A549 (cell line): Measurements from ENCODE around the gene PIK3CD.

Experiments
- CHD2 ChIP-seq: fragments of 150-350 bp; IDR thresholded peaks from 2 replicates; pipeline ENCODE4 v1.6.1; 2014; ENCODE audit warnings: low read length; ENCODE audit not compliant: partially characterized antibody
- EHF ChIP-seq: fragments of 250-450 bp; sonication (Bioruptor Pico); IDR thresholded peaks from 2 replicates; pipeline ENCODE4 v1.5.0; 2020; ENCODE audit warnings: mild to moderate bottlenecking
- EP300 ChIP-seq, 2 experiments: fragments of >200 bp; sonication (Bioruptor Twin); formaldehyde crosslinking; IDR thresholded peaks; 2 replicates in 1 of 2; 3 replicates in 1 of 2; pipeline ENCODE4 v1.6.1; 2016 to 2017
- POLR2A ChIP-seq: IDR thresholded peaks from 2 replicates; pipeline ENCODE4 v1.6.1; 2012; ENCODE audit warnings: mild to moderate bottlenecking, low read length
- TF ChIP-seq, protein P1 (sequence below): fragments of >200 bp; sonication (Bioruptor Twin); formaldehyde crosslinking; IDR thresholded peaks from 3 replicates; pipeline ENCODE4 v1.5.1; 2016

DNA sequence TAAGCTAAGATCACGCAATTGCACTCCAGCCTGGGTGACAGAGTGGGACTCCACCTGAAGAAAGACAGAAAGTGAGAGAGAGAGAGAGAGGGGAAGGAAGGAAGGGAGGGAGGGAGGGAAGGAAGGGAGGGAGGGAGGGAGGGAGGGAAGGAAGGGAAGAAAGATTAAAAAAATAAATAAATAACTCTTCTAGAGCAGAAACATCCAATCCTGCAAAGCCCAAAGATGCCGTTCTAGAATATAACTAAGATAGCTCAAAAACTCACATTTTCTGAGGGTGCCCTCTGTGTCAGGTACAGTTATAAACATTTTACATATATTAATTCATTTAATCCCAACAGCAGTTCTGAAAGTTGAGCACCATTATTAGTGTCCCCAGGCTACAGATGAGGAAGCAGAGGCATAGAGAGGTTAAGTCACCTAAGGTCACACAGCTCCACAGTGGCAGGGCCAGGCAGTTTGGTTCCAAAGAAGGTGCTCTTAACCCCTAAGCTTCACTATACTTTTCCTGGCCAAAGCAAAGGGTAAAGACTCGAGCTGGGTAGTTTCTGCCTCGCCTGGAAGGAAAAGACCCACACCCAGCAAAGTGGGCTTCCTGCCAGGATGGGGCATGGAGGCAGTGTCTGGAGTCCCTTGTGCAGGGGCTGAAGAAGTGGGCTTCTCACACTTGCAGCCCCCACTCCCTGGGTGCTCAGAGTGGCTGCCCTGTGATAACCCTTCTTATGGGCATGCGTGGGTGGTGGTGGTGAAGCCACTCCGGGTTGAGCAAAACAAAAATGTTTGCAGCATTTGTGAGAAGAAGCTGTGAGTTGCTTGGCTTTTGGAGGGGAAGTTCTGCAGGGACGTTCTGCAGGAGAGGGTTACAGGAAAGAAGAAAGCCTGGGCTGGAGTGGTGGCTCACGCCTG is 7.9 kb upstream of the PIK3CD start:
- TF ChIP-seq CHD2 (no peak), EP300 (IDR thresholded peaks at IDR 0.05) (no peak), EHF (CRISPR knock-in tag) (no peak), POLR2A (no peak)
- TF ChIP-seq, protein P1, sequence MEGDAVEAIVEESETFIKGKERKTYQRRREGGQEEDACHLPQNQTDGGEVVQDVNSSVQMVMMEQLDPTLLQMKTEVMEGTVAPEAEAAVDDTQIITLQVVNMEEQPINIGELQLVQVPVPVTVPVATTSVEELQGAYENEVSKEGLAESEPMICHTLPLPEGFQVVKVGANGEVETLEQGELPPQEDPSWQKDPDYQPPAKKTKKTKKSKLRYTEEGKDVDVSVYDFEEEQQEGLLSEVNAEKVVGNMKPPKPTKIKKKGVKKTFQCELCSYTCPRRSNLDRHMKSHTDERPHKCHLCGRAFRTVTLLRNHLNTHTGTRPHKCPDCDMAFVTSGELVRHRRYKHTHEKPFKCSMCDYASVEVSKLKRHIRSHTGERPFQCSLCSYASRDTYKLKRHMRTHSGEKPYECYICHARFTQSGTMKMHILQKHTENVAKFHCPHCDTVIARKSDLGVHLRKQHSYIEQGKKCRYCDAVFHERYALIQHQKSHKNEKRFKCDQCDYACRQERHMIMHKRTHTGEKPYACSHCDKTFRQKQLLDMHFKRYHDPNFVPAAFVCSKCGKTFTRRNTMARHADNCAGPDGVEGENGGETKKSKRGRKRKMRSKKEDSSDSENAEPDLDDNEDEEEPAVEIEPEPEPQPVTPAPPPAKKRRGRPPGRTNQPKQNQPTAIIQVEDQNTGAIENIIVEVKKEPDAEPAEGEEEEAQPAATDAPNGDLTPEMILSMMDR: no peak
